Measurements from ENCODE around the gene PMVK.

PMVK gene

GRCh38 chr1:154937085-154937987 lies 817 bp upstream of the PMVK start:
- Histone ChIP-seq H3K4me1 (ENCODE audit: control insufficient read depth, insufficient read depth, low read length, unreplicated experiment) (peaks cover 17% of the 10 kb centered on the region), H3K79me2 (ENCODE audit: control insufficient read depth, insufficient read depth, low read length, unreplicated experiment) (peaks cover 11% of the 10 kb centered on the region), H2AFZ (ENCODE audit: low read length, unreplicated experiment) (peak overlapping the region; percentile 66), H3K36me3 (ENCODE audit: insufficient read depth, low read length) (no peaks in the 10 kb centered on the region), H3K4me3 (ENCODE audit: low read depth, low read length) (peak overlapping the region; percentile 79), H3K27ac (ENCODE audit: low read depth, low read length) (peak overlapping the region; percentile 92), H3K27me3 (ENCODE audit: insufficient read depth, low read length) (no peaks in the 10 kb centered on the region)

DNA sequence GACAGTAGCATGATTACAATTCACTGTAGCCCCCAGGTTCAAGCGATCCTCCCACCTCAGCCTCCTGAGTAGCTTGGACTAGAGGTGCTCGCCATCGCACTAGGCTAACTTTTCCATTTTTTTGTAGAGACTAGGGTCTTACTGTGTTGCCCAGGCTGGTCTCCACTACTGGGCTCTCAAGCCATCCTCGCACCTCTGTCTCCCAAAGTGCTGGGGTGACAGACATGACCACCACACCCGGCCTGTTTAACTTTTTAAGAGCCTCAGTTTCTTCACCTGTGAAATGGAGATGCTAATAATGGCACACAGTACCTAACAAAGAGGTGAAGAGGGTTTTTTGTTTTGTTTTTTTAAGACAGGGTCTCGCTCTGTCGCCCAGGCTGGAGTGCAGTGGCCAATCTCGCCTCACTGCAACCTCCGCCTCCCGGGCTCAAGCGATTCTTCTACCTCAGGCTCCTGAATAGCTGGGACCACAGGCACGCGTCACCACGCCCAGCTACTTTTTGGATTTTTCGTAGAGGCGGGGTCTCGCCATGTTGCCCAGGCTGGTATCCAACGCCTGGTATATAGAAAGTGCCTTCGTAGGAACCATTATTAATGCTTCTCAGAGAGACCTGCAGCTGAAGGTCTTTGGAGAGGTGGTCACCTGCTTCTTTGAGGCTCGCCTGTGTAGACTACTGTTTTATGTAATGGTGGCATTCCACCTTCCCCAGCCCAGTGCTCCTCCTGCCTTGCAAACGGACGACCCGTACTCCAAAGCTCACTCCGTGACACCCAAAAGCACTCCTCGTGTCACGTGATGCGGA lies 567 bp downstream of the PMVK start:
- peak overlapping the region; percentile 79 for H3K4me3 ChIP-seq (ENCODE audit: low read depth, low read length)
- peaks cover 11% of the 10 kb centered on the region for H3K79me2 ChIP-seq (ENCODE audit: control insufficient read depth, insufficient read depth, low read length, unreplicated experiment)
- no peaks in the 10 kb centered on the region for H3K27me3 ChIP-seq (ENCODE audit: insufficient read depth, low read length)
- peak overlapping the region; percentile 66 for H2AFZ ChIP-seq (ENCODE audit: low read length, unreplicated experiment)
- peaks cover 17% of the 10 kb centered on the region for H3K4me1 ChIP-seq (ENCODE audit: control insufficient read depth, insufficient read depth, low read length, unreplicated experiment)
- no peaks in the 10 kb centered on the region for H3K36me3 ChIP-seq (ENCODE audit: insufficient read depth, low read length)
- peak overlapping the region; percentile 92 for H3K27ac ChIP-seq (ENCODE audit: low read depth, low read length)

GRCh38 chr1:154934358-154934948 lies 2.1 kb downstream of the PMVK start:
- H3K27ac ChIP-seq (ENCODE audit: low read depth, low read length): no peak overlapping the region
- H3K79me2 ChIP-seq (ENCODE audit: control insufficient read depth, insufficient read depth, low read length, unreplicated experiment): peaks cover 11% of the 10 kb centered on the region
- no peaks in the 10 kb centered on the region for H3K27me3 ChIP-seq (ENCODE audit: insufficient read depth, low read length)
- H3K4me3 ChIP-seq (ENCODE audit: low read depth, low read length): no peak overlapping the region
- no peak overlapping the region for H2AFZ ChIP-seq (ENCODE audit: low read length, unreplicated experiment)
- peaks cover 17% of the 10 kb centered on the region for H3K4me1 ChIP-seq (ENCODE audit: control insufficient read depth, insufficient read depth, low read length, unreplicated experiment)
- H3K36me3 ChIP-seq (ENCODE audit: insufficient read depth, low read length): no peaks in the 10 kb centered on the region

- Histone ChIP-seq H3K27ac (ENCODE audit: low read depth, low read length) (no peak overlapping the region), H3K4me3 (ENCODE audit: low read depth, low read length) (no peak overlapping the region), H2AFZ (ENCODE audit: low read length, unreplicated experiment) (no peak overlapping the region)
Measured at GRCh38 chr1:154931940-154932487, 4.5 kb downstream of the PMVK start.

DNA sequence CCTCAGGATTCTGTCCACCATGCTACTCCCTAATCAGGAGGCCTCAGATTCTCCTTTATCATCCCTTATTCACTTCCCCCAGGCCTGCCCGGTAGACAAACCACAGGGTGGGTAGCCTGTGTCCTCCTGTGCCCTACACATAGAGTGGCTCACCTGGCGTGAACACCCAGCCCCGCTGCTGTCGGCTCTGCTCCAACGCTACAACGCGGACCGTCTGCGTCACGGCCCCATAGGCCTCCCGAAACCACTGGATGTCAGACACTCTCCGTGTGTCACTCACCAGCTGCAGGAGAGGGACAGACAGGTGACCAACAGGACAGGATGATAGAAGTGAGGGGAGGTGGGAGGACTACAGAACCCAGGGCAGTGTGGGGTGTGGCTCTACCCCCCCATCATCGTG lies 10.3 kb downstream of the PMVK start:
- no peaks in the 10 kb centered on the region for H3K4me1 ChIP-seq (ENCODE audit: control insufficient read depth, insufficient read depth, low read length, unreplicated experiment)
- no peaks in the 10 kb centered on the region for H3K27me3 ChIP-seq (ENCODE audit: insufficient read depth, low read length)
- H3K36me3 ChIP-seq (ENCODE audit: insufficient read depth, low read length): peaks cover 8% of the 10 kb centered on the region; the same call in 1 of the 2 replicates
- H3K79me2 ChIP-seq (ENCODE audit: control insufficient read depth, insufficient read depth, low read length, unreplicated experiment): no peaks in the 10 kb centered on the region
- H3K27ac ChIP-seq (ENCODE audit: low read depth, low read length): no peak overlapping the region
- H2AFZ ChIP-seq (ENCODE audit: low read length, unreplicated experiment): no peak overlapping the region
- no peak overlapping the region for H3K4me3 ChIP-seq (ENCODE audit: low read depth, low read length)

More at GRCh38 chr1:154931940-154932487, 4.5 kb downstream of the PMVK start:
- H3K79me2 ChIP-seq (ENCODE audit: control insufficient read depth, insufficient read depth, low read length, unreplicated experiment): peaks cover 11% of the 10 kb centered on the region
- H3K36me3 ChIP-seq (ENCODE audit: insufficient read depth, low read length): no peaks in the 10 kb centered on the region
- peaks cover 7% of the 10 kb centered on the region for H3K4me1 ChIP-seq (ENCODE audit: control insufficient read depth, insufficient read depth, low read length, unreplicated experiment)
- no peaks in the 10 kb centered on the region for H3K27me3 ChIP-seq (ENCODE audit: insufficient read depth, low read length)

GRCh38 chr1:154925335-154926170 lies 11.0 kb downstream of the PMVK start:
- no peaks in the 10 kb centered on the region for H3K27me3 ChIP-seq (ENCODE audit: insufficient read depth, low read length)
- H3K36me3 ChIP-seq (ENCODE audit: insufficient read depth, low read length): peaks cover 8% of the 10 kb centered on the region; the same call in 1 of the 2 replicates
- H3K4me1 ChIP-seq (ENCODE audit: control insufficient read depth, insufficient read depth, low read length, unreplicated experiment): no peaks in the 10 kb centered on the region
- H2AFZ ChIP-seq (ENCODE audit: low read length, unreplicated experiment): no peak overlapping the region
- no peak overlapping the region for H3K4me3 ChIP-seq (ENCODE audit: low read depth, low read length)
- no peaks in the 10 kb centered on the region for H3K79me2 ChIP-seq (ENCODE audit: control insufficient read depth, insufficient read depth, low read length, unreplicated experiment)
- no peak overlapping the region for H3K27ac ChIP-seq (ENCODE audit: low read depth, low read length)

GRCh38 chr1:154923695-154924094 lies 12.8 kb downstream of the PMVK start:
- H3K36me3 ChIP-seq (ENCODE audit: insufficient read depth, low read length): peaks cover 8% of the 10 kb centered on the region; the same call in 1 of the 2 replicates
- no peaks in the 10 kb centered on the region for H3K27me3 ChIP-seq (ENCODE audit: insufficient read depth, low read length)
- H3K4me1 ChIP-seq (ENCODE audit: control insufficient read depth, insufficient read depth, low read length, unreplicated experiment): no peaks in the 10 kb centered on the region
- H2AFZ ChIP-seq (ENCODE audit: low read length, unreplicated experiment): no peak overlapping the region
- H3K79me2 ChIP-seq (ENCODE audit: control insufficient read depth, insufficient read depth, low read length, unreplicated experiment): no peaks in the 10 kb centered on the region
- H3K27ac ChIP-seq (ENCODE audit: low read depth, low read length): no peak overlapping the region
- H3K4me3 ChIP-seq (ENCODE audit: low read depth, low read length): no peak overlapping the region

DNA sequence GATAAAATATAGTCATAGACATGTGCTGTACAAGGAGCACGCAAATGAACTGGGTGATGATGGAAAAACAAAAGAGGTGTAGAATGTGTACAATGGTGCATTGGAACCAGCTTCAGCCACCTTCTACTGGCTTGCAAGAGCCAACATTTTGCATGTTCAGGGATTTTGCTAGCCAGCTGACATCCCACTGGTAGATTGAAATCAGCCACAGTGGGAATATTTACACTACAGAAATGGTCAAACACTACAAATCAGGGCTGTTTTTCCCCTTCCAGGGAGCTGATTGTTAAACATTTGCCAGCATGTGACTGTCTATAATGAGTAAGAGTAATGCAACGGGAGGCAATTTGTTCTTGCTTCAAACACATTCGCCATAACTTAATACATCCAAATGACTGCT lies 23.2 kb downstream of the PMVK start:
- Histone ChIP-seq H3K79me2 (ENCODE audit: control insufficient read depth, insufficient read depth, low read length, unreplicated experiment) (no peaks in the 10 kb centered on the region), H2AFZ (ENCODE audit: low read length, unreplicated experiment) (no peak overlapping the region), H3K4me3 (ENCODE audit: low read depth, low read length) (no peak overlapping the region), H3K4me1 (ENCODE audit: control insufficient read depth, insufficient read depth, low read length, unreplicated experiment) (no peaks in the 10 kb centered on the region), H3K27me3 (ENCODE audit: insufficient read depth, low read length) (no peaks in the 10 kb centered on the region), H3K36me3 (ENCODE audit: insufficient read depth, low read length) (no peaks in the 10 kb centered on the region), H3K27ac (ENCODE audit: low read depth, low read length) (no peak overlapping the region)

DNA sequence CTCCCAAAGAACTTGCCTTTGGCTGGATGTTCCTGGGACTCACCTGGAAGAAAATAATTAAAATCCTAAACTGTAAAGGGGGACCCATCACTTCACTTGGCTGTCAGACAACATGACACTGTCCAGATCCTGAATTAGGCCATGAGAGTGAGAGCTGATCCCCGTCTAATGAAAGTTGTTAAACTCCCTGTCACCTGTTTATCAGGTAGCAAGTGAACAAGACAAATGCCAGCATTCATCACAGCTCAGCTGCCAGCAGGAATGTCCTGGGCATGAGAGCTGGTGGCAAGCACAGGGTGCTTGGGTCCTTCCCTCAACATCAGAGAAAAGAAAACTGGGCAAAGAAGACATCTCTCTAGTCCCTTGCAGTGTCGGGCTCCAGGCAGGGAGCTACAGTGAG lies 23.8 kb downstream of the PMVK start:
- no peaks in the 10 kb centered on the region for H3K36me3 ChIP-seq (ENCODE audit: insufficient read depth, low read length)
- H2AFZ ChIP-seq (ENCODE audit: low read length, unreplicated experiment): no peak overlapping the region
- H3K27me3 ChIP-seq (ENCODE audit: insufficient read depth, low read length): no peaks in the 10 kb centered on the region
- H3K79me2 ChIP-seq (ENCODE audit: control insufficient read depth, insufficient read depth, low read length, unreplicated experiment): no peaks in the 10 kb centered on the region
- no peaks in the 10 kb centered on the region for H3K4me1 ChIP-seq (ENCODE audit: control insufficient read depth, insufficient read depth, low read length, unreplicated experiment)
- no peak overlapping the region for H3K27ac ChIP-seq (ENCODE audit: low read depth, low read length)
- H3K4me3 ChIP-seq (ENCODE audit: low read depth, low read length): no peak overlapping the region

Measured in ACC112 (cell line).